Measurements from ENCODE around the gene RASGRP3. TPM values are rescaled to one million over a fixed set of nuclear protein-coding genes. Genes with fewer than 3 reads are reported as not detected.

The RASGRP3 gene
- total and polyA plus RNA-seq, 2 of the 13 experiments (the other 11 are each of a cell fraction or from before 2014, with no cell fraction given) = 0.01 TPM; not detected in 1

GRCh38 chr2:33599175-33599942 is 122.9 kb downstream of the RASGRP3 start, which contains the start of gene FAM98A:
Gene FAM98A (minus strand): TSS chr2:33599299. CDS start chr2:33599221, 78 bp downstream.
- DNase-seq (ENCODE audit: low spot score) = peak; percentile 99
- Histone ChIP-seq H3K4me2 (ENCODE audit: low read depth, low read length) (peak within 1 kb of the TSS; percentile 89), H4K20me1 (ENCODE audit: insufficient read depth, low read length) (no peaks in the 10 kb centered on the region), H3K4me3 (replicated peaks in 1 of 3; ENCODE audit: insufficient read depth in 1 of 3, low read depth in 2 of 3, low read length in 3 of 3) (peak within 1 kb of the TSS; percentile 85 to 100 (median 86)), H3K36me3 (replicated peaks in 1 of 2; ENCODE audit: control insufficient read depth in 1 of 2, insufficient read depth in 2 of 2, low read length in 2 of 2) (peaks cover 0 to 2% of the 10 kb centered on the region in 2 experiments; a peak in 2 of 5 replicates), H3K27me3 (ENCODE audit: control insufficient read depth in 1 of 2, insufficient read depth in 2 of 2, low read length in 2 of 2) (no peaks in the 10 kb centered on the region; a peak in 1 of 5 replicates), H3K9ac (ENCODE audit: insufficient read depth, low read depth, low read length) (peak within 1 kb of the TSS; percentile 89), H3K27ac (ENCODE audit: extremely low read length, insufficient read depth, low read length) (peak within 1 kb of the TSS; percentile 70), H3K4me1 (ENCODE audit: insufficient read depth, low read length) (peaks cover 32% of the 10 kb centered on the region), H2AFZ (ENCODE audit: low read length) (peak within 1 kb of the TSS; percentile 81), H3K9me3 (ENCODE audit: low read length) (no peaks in the 10 kb centered on the region), H3K79me2 (ENCODE audit: insufficient read depth, low read length) (peaks cover 28% of the 10 kb centered on the region)
- intact Hi-C loops (cut with micrococcal nuclease; ENCODE audit: unreplicated experiment) (no loop called here), in situ Hi-C loops (cut with HindIII; ENCODE audit: extremely low pct_ligation_motif_present, low pct_unique_long_range_greater_than_20kb) (loop anchor here (25.0 kb wide), 1 partner anchor 837 kb away; no protein-coding TSS in a partner anchor)
- ChIA-PET CTCF (ENCODE audit: low intra/inter-chr PET ratio, low total read pairs) (no interaction called here), POLR2A (interaction anchor here (0.6 to 1.7 kb wide), 6 partner anchors 13 to 1434 kb away, joined by 3 to 7 read pairs (median 3); partner anchors contain the start of gene SLC30A6)
- ATAC-seq = peak; percentile 92
- FAIRE-seq = peak; percentile 93
- TSS peak; percentile 92 for BruUV-seq (replicated peaks)
- 3% methylated on average over 41 of the region's 56 CpGs for WGBS (ENCODE audit: low lambda C conversion rate)
- TF ChIP-seq THRA (CRISPR knock-in tag; IDR thresholded peaks at IDR 0.05; ENCODE audit: borderline replicate concordance) (no peak), NFKB2 (CRISPR knock-in tag; IDR thresholded peaks at IDR 0.05; ENCODE audit: borderline replicate concordance) (peak; percentile 66; the same call in 1 of the 2 replicates), HNRNPH1 (optimal IDR thresholded peaks at IDR 0.05; ENCODE audit: low read depth, low read length) (peak; percentile 81), MEIS2 (CRISPR knock-in tag; IDR thresholded peaks at IDR 0.05) (0 out of 2 replicates have a peak, but pooled peaks have one; percentile 50), DR1 (CRISPR knock-in tag; IDR thresholded peaks at IDR 0.05) (peak; percentile 88), CCDC6 (CRISPR knock-in tag; IDR thresholded peaks at IDR 0.05) (no peak; the same call in 1 of the 2 replicates), ZNF607 (CRISPR knock-in tag; IDR thresholded peaks at IDR 0.05; ENCODE audit: borderline replicate concordance) (peak; percentile 79), ATF2 (CRISPR knock-in tag; IDR thresholded peaks at IDR 0.05) (peak; percentile 65), ZBTB49 (CRISPR knock-in tag; IDR thresholded peaks at IDR 0.05; ENCODE audit: borderline replicate concordance) (no peak), ZNF773 (CRISPR knock-in tag; IDR thresholded peaks at IDR 0.05; ENCODE audit: borderline replicate concordance) (peak; percentile 57; the same call in 1 of the 2 replicates), SMARCE1 (IDR thresholded peaks at IDR 0.05; ENCODE audit: borderline replicate concordance) (no peak), NRL (CRISPR knock-in tag; IDR thresholded peaks at IDR 0.05; ENCODE audit: borderline replicate concordance) (peak; percentile 79), PLRG1 (conservative IDR thresholded peaks at IDR 0.05) (no peak), DBP (CRISPR knock-in tag; IDR thresholded peaks at IDR 0.05; ENCODE audit: not compliant biosample characterization) (peak; percentile 79), ZNF24 (IDR thresholded peaks at IDR 0.05) (no peak), ZNF670 (CRISPR knock-in tag; IDR thresholded peaks at IDR 0.05; ENCODE audit: borderline replicate concordance) (peak; percentile 79; the same call in 1 of the 2 replicates)
